GM19099 (cell line): ENCODE results near the gene GOPC.

Source experiments
- POLR2A ChIP-seq: IDR thresholded peaks from 3 replicates; pipeline ENCODE4 v1.6.1; 2011; ENCODE audit warnings: low read depth; ENCODE audit not compliant: insufficient read length; ENCODE audit errors: extremely low read depth

The GOPC gene

DNA sequence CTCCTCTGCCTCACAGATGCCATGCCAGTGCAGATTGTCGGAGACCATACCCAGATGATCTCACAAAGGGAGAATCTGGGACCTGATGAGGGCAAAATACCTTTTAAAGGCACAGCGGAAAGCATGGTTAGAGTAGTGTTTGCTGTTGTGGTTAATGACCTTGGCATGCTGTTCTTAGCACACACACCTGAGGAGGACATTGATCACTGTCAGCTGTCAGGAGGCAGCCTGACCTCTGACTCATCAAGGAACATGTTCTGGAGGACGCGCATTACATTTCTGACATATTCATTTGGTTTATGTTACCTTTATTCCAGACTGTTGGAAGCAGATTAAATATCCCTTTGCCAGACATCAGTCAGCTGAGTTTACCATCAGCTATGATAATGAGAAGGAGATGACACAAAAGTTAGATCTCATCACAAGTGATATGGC, 57.1 kb downstream of the GOPC start:
- no peak for TF ChIP-seq POLR2A

DNA sequence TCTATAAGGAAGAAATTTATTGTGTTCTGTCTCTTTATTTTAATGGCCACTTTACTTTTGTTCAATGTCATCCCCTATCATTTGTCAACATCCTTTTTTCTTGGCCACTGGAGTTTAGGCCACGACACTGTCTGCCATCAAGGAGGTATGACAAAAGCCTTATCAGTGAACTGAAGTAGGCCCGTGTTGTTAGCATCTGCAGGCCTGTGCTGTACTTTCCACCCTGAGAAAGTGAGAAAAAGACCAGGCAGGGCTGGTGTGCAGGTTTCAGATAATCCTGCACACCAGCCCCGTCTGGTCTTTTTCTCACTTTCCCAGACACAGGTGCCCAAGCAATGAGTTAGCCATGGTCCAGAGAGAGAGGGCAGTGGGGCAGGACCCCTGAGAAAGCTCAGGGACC, 57.6 kb downstream of the GOPC start:
- no peak for TF ChIP-seq POLR2A

DNA sequence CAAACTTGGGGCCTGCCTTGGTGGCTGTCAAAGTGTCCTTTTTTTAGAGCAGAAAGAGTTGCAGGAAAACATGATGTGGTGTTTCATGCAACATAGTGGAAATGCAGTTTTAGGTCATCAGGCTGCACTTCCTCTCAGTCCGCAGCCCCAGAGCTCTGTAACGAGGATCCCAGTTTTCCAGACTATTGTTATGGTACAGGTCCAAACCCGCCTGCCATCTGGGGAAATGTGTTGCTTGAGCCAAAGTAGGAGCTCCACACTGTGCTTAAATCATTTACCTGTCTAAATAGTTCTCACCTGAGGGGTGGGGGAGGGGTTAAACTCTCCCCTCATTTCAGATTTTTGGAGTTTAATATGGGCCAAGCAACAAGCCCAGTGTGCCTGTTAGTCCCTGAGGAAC, 59.8 kb downstream of the GOPC start:
- TF ChIP-seq POLR2A = no peak

GRCh38 chr6:117540670-117541069, 61.6 kb downstream of the GOPC start:
- no peak for TF ChIP-seq POLR2A

DNA sequence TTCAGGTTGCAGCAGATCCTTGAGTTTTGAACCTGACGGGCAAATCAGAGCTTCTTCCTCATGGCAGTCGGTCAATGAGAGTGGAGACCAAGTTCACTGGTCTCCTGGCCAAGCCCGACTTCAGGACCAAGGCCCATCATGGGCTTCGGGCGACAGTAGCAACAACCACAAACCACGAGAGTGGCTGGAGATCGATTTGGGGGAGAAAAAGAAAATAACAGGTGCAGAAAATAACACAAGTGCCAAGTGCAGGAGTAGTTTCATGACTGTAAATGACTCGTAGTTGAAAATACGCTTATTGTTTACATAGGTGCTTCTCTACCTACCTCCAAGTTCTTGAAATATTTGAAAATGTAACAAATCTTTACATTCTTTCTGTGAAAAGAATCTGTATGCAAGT, 63.7 kb downstream of the GOPC start:
- no peak for TF ChIP-seq POLR2A

- no peak for TF ChIP-seq POLR2A
Observed at GRCh38 chr6:117536317-117536716, 66.0 kb downstream of the GOPC start.

DNA sequence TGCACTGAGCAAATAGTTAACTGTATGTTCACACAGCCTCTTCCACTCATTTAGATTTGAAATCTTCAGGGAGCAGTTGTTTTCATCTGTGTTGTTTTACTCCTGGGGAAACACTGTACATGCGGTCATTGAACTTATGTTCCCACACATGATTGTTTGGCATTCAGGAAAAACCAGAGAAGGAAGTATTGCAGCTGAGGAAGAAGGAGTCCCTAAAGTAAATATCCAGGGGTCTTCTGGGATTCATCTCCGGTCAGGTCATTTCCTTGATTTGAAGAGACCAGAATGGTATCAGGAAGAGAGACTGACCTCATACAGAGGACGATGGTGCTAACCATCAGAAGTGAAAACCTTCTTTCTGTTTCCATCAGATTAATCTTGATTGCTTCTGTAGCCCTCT, 67.3 kb downstream of the GOPC start:
- no peak for TF ChIP-seq POLR2A

DNA sequence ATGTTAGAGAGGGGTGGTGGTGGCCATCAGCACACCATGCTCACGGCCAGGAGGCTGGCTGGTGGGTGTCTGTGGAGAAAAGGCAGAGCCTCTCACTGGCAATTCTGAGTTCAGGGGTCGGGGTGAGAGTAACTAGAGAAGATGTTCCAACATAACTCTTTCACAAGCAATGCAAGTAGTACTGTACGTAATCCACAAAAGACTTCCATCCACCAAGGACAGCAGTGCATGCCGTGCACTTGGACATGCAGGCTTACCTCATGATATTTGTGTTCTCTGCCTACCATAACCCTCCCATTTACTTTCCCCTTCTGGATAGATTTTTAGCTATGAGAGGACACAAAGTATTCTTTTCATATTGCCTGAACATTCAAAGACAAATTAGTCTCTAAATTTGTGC, 68.5 kb downstream of the GOPC start:
- TF ChIP-seq POLR2A = no peak

DNA sequence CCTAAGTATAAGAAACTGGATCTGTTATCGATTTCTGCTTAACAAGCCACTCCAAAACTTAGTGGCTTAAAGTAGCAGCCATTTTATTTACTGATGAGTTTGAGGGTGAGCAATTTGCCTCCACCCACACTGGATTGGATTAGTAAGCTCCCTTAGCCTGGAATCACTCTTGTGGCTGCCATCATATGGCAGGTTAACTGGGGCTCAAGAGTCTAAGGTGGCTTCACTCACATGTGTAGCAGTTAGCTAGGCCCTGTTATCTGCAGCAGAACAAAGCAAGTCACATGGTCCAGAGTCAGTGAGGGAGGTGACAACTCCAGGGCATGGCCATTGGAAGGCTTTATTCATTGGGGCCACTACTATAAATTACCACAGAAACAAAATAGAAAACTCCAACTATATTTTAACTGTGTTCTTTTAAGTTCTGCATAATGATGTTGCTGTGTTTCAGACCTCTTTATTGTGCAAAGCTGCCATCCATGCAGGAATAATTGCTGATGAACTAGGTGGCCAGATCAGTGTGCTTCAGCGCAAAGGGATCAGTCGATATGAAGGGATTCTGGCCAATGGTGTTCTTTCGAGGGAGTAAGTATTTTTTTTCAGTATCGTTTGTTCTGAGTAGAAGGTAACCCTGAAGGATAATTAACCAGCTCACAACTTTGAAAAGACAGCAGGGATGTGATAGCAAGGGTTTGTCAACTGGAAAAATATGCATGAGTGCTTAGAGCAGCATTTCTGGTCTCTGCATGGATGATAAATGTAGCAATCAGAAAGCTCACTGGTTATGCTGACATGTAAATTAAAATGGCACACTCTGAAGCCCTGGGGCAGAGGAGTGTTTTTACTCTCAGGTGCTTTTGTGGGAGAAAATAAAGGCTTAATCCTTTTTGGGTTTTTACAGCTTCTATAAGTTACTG, 70.2 kb downstream of the GOPC start:
- no peak for TF ChIP-seq POLR2A

DNA sequence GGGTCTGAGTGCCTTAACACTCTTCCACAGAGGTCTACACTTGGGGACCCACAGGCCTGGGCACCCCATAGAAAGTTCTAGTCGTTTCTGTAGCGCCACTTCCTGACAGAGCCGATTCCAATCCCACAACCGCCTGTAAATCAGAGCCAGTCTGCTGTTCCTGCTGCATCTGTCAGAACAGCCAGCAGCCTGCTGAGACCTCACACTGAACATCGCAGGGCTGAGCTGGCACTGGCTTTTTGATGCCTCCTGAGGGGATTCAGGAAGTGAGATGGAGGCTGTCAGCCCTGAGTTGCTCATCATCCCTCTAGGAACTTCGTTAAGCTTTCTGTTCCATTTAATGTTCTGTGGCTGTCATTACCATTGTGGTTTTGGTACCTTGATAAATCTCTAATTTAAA, 71.0 kb downstream of the GOPC start:
- no peak for TF ChIP-seq POLR2A

GRCh38 chr6:117530467-117531242, 71.7 kb downstream of the GOPC start:
- TF ChIP-seq POLR2A = no peak

GRCh38 chr6:117525607-117526006, 76.7 kb downstream of the GOPC start:
- TF ChIP-seq POLR2A = no peak

DNA sequence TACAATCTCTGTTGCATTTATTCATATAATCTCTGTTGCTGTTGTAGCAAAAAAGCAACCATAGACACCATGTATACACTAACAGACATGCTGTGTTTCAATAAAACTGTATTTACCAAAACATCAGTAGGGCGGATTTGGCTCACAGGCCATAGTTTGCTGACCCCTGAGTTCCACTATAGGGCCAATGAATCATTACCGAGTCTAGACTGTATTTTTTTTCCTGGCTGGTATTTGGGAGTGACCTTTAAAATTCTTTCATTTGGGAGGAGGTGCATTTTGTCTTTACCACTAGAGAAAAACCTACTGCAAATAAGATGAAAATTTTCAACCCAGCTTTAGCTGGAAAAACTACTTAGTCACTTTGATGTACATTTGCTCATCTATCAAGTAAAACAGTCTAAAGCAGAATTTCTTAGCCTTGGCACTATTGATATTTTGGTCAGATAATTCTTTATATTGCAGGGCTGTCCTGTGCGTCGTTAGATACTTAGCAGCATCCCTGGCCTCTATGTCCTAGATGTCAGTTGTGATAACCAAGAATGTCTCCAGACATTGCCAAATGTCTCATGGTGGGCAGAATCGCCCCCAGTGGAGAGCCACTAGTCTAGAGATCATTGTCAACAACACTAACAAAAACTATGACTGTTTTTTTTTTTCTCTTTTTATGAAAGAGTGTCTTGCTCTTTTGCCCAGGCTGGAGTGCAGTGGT, 80.4 kb downstream of the GOPC start:
- TF ChIP-seq POLR2A = no peak

DNA sequence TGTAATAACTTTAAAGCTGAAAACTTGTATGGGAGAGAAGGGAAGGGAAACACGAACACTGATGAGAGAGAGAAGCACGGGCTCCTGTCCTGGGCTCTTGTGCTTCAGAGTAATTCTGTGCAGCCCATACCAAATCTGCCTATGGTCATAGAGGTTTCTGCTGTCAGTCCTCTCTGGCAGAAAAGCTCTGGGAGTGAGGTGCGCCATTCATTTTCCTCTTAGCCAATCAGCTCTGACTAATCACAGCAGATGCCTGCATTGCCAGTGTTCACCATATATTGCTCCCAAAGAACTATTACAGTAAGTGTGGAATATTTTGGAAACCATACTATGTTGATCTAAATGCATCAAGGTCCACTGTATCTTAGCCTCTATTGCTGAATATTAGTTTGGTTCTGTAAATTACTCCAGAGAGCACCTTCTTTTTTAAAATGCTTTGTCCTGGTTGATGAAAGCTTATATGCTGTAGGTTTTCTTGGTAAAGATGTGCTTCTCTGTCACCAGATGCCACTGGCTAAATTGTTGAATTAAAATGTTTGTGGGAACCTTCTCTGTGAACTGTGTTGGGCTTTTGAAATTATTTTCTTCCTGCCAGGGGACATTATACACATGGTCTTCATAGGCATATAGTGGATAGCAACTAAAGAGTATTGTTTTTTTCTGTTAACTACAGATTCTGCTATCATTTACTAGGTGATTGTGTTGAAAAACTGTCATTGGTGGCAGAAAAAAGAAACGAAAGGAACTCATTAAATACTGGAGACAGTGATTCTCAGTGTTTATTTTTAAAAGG, 81.5 kb downstream of the GOPC start:
- no peak for TF ChIP-seq POLR2A

DNA sequence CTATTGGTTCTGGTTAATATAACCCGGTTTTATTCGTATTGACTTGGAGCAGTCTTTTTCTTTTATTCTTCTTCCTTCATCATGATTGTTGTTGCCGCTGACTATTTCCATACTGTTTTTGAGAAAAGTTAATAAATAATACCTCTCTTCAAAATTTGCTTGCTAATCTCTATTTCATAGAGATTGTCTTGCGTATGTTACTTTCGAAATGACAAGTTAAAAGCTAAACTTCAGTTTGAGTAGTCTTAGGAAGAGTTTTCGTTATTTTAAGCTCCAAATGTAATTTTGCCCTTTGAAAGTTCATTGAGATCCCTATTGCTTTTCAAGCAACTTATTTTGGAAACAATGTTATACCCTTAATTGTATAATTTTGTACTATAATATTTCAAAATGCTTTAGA, 83.4 kb downstream of the GOPC start:
- TF ChIP-seq POLR2A = no peak
